ENCODE measurements around the gene PPL.
"Not testable (repeated sequence)": the region's sequence is repeated elsewhere in the genome, so short reads cannot be mapped to it uniquely, and the experiment has no call there.

The PPL gene

GRCh38 chr16:4896761-4897160 lies 40.2 kb downstream of the PPL start:
- H3K4me3 Mint-ChIP-seq; H3K27me3 Mint-ChIP-seq; H3K27ac Mint-ChIP-seq; H3K9me3 Mint-ChIP-seq; H3K36me3 Mint-ChIP-seq (ENCODE audit: low read depth); H3K4me1 Mint-ChIP-seq (ENCODE audit: low read depth): not testable (repeated sequence)

- Mint-ChIP-seq H3K9me3 (no peaks in the 10 kb centered on the region), H3K27ac (no peak overlapping the region), H3K36me3 (ENCODE audit: low read depth) (no peaks in the 10 kb centered on the region), H3K4me1 (ENCODE audit: low read depth) (no peaks in the 10 kb centered on the region), H3K27me3 (no peaks in the 10 kb centered on the region), H3K4me3 (no peak overlapping the region)
Measured at GRCh38 chr16:4895366-4895765, 41.6 kb downstream of the PPL start.

- Mint-ChIP-seq H3K4me3 (no peak overlapping the region), H3K27me3 (no peaks in the 10 kb centered on the region), H3K4me1 (ENCODE audit: low read depth) (no peaks in the 10 kb centered on the region), H3K27ac (no peak overlapping the region), H3K36me3 (ENCODE audit: low read depth) (no peaks in the 10 kb centered on the region), H3K9me3 (no peaks in the 10 kb centered on the region)
Measured at GRCh38 chr16:4894276-4895150, 42.4 kb downstream of the PPL start.

- Mint-ChIP-seq H3K27me3 (no peaks in the 10 kb centered on the region), H3K9me3 (no peaks in the 10 kb centered on the region), H3K27ac (no peak overlapping the region), H3K4me3 (no peak overlapping the region), H3K4me1 (ENCODE audit: low read depth) (no peaks in the 10 kb centered on the region), H3K36me3 (ENCODE audit: low read depth) (no peaks in the 10 kb centered on the region)
Measured at GRCh38 chr16:4893103-4893862, 43.7 kb downstream of the PPL start.

- Mint-ChIP-seq H3K9me3 (no peaks in the 10 kb centered on the region), H3K4me3 (no peak overlapping the region), H3K27ac (no peak overlapping the region), H3K4me1 (ENCODE audit: low read depth) (no peaks in the 10 kb centered on the region), H3K36me3 (ENCODE audit: low read depth) (no peaks in the 10 kb centered on the region), H3K27me3 (no peaks in the 10 kb centered on the region)
Measured at GRCh38 chr16:4892361-4893102, 44.4 kb downstream of the PPL start.

GRCh38 chr16:4891886-4892216 lies 45.1 kb downstream of the PPL start:
- Mint-ChIP-seq H3K4me1 (ENCODE audit: low read depth) (no peaks in the 10 kb centered on the region), H3K36me3 (ENCODE audit: low read depth) (no peaks in the 10 kb centered on the region), H3K27ac (no peak overlapping the region), H3K27me3 (no peaks in the 10 kb centered on the region), H3K9me3 (no peaks in the 10 kb centered on the region), H3K4me3 (no peak overlapping the region)

- Mint-ChIP-seq H3K36me3 (ENCODE audit: low read depth) (peaks cover 1% of the 10 kb centered on the region), H3K4me3 (no peak overlapping the region), H3K27me3 (no peaks in the 10 kb centered on the region), H3K9me3 (no peaks in the 10 kb centered on the region), H3K4me1 (ENCODE audit: low read depth) (no peaks in the 10 kb centered on the region), H3K27ac (no peak overlapping the region)
Measured at GRCh38 chr16:4891097-4891885, 45.7 kb downstream of the PPL start.

GRCh38 chr16:4890686-4891085 lies 46.3 kb downstream of the PPL start:
- Mint-ChIP-seq H3K4me1 (ENCODE audit: low read depth) (no peaks in the 10 kb centered on the region), H3K27me3 (no peaks in the 10 kb centered on the region), H3K9me3 (no peaks in the 10 kb centered on the region), H3K4me3 (no peak overlapping the region), H3K27ac (no peak overlapping the region), H3K36me3 (ENCODE audit: low read depth) (peaks cover 7% of the 10 kb centered on the region)

- Mint-ChIP-seq H3K27me3 (no peaks in the 10 kb centered on the region), H3K4me3 (no peak overlapping the region), H3K27ac (no peak overlapping the region), H3K4me1 (ENCODE audit: low read depth) (no peaks in the 10 kb centered on the region), H3K36me3 (ENCODE audit: low read depth) (peaks cover 14% of the 10 kb centered on the region), H3K9me3 (no peaks in the 10 kb centered on the region)
Measured at GRCh38 chr16:4890026-4890425, 46.9 kb downstream of the PPL start.

- no peaks in the 10 kb centered on the region for H3K27me3 Mint-ChIP-seq
- H3K4me3 Mint-ChIP-seq: no peak overlapping the region
- H3K9me3 Mint-ChIP-seq: no peaks in the 10 kb centered on the region
- H3K27ac Mint-ChIP-seq: no peak overlapping the region
- H3K36me3 Mint-ChIP-seq (ENCODE audit: low read depth): peaks cover 27% of the 10 kb centered on the region
- H3K4me1 Mint-ChIP-seq (ENCODE audit: low read depth): no peaks in the 10 kb centered on the region
Measured at GRCh38 chr16:4888428-4889135, 48.4 kb downstream of the PPL start.

GRCh38 chr16:4886151-4886550 lies 50.8 kb downstream of the PPL start:
- peaks cover 43% of the 10 kb centered on the region for H3K36me3 Mint-ChIP-seq (ENCODE audit: low read depth)
- no peak overlapping the region for H3K27ac Mint-ChIP-seq
- no peaks in the 10 kb centered on the region for H3K4me1 Mint-ChIP-seq (ENCODE audit: low read depth)
- no peaks in the 10 kb centered on the region for H3K9me3 Mint-ChIP-seq
- H3K4me3 Mint-ChIP-seq: no peak overlapping the region
- no peaks in the 10 kb centered on the region for H3K27me3 Mint-ChIP-seq

- H3K27ac Mint-ChIP-seq: no peak overlapping the region
Measured at GRCh38 chr16:4884972-4885874, 51.7 kb downstream of the PPL start.

GRCh38 chr16:4884209-4884608 lies 52.7 kb downstream of the PPL start:
- no peaks in the 10 kb centered on the region for H3K27me3 Mint-ChIP-seq
- H3K36me3 Mint-ChIP-seq (ENCODE audit: low read depth): peaks cover 51% of the 10 kb centered on the region
- H3K27ac Mint-ChIP-seq: no peak overlapping the region
- H3K9me3 Mint-ChIP-seq: no peaks in the 10 kb centered on the region
- H3K4me1 Mint-ChIP-seq (ENCODE audit: low read depth): no peaks in the 10 kb centered on the region
- H3K4me3 Mint-ChIP-seq: no peak overlapping the region

More at GRCh38 chr16:4884972-4885874, 51.7 kb downstream of the PPL start:
- H3K36me3 Mint-ChIP-seq (ENCODE audit: low read depth): peaks cover 46% of the 10 kb centered on the region
- H3K4me1 Mint-ChIP-seq (ENCODE audit: low read depth): no peaks in the 10 kb centered on the region
- H3K27me3 Mint-ChIP-seq: no peaks in the 10 kb centered on the region
- H3K9me3 Mint-ChIP-seq: no peaks in the 10 kb centered on the region
- no peak overlapping the region for H3K4me3 Mint-ChIP-seq

Measured in stimulated activated naive CD8-positive, alpha-beta T cell treated with anti-CD3 and anti-CD28 coated beads, Interleukin-15, Interleukin-2, amounts not matched to agents 100 ng/mL and 50 ng/mL, for 24 hours (primary cell).